ENCODE measurements around the gene BPIFA2. TPM values are rescaled to one million over a fixed set of nuclear protein-coding genes. Genes with fewer than 3 reads are reported as not detected.

Gene BPIFA2
- total and polyA plus RNA-seq, 10 of the 15 experiments (the other 5 are each of a cell fraction or from before 2014, with no cell fraction given): not detected

DNA sequence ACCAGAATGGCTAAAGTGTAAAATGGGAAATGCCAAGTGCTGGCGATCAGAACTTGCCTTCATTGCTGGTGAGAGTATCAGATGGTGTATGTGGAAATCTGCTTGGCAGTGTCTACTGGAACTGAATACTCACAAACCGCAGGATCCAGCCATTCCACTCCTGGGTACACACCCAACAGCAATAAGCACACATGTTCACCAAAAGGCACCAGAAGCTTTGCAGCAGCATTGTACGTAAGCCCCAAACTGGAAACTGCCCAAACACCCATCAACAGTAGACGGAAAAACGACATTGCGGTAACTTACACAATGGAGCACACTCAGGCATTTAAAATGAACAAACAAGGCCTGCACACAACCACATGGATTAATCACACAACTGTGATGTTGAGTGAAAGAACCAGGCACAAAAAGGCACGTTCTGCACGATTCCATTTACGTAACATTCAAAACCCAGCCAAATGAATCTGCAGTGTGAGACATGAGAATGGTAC lies 37.3 kb upstream of the BPIFA2 start:
- DNase-seq (ENCODE audit: low read depth, low spot score): no peak
- ChIA-PET SMC1A (ENCODE audit: uncharacterized antibody, unreplicated experiment) (no interaction called here), POLR2A (no interaction called here), RAD21 (ENCODE audit: unreplicated experiment) (no interaction called here), CTCF (no interaction called here)
- Histone ChIP-seq H3K4me1 (ENCODE audit: control insufficient read depth, insufficient read depth, low read length) (no peaks in the 10 kb centered on the region), H3K9ac (ENCODE audit: control insufficient read depth, insufficient read depth, low read length) (no peak overlapping the region), H3K27me3 (replicated peaks in 1 of 2; ENCODE audit: control insufficient read depth in 2 of 2, insufficient read depth in 2 of 2, low read length in 1 of 2) (peaks cover 0 to 3% of the 10 kb centered on the region in 2 experiments; a peak in 3 of 4 replicates), H3K9me3 (replicated peaks; ENCODE audit: control insufficient read depth, insufficient read depth, low read length) (no peaks in the 10 kb centered on the region), H3K79me2 (ENCODE audit: control insufficient read depth, insufficient read depth, low read length) (no peaks in the 10 kb centered on the region), H3K4me3 (no peak overlapping the region), H2AFZ (ENCODE audit: control insufficient read depth, low read depth, low read length) (no peak overlapping the region), H4K20me1 (ENCODE audit: control insufficient read depth, insufficient read depth) (no peaks in the 10 kb centered on the region), H3K4me2 (ENCODE audit: control insufficient read depth, insufficient read depth) (no peak overlapping the region), H3K27ac (ENCODE audit: control insufficient read depth, insufficient read depth) (no peak overlapping the region), H3K36me3 (ENCODE audit: control insufficient read depth in 2 of 2, insufficient read depth in 2 of 2, low read length in 1 of 2) (no peaks in the 10 kb centered on the region)
- in situ Hi-C loops (cut with MboI): no loop called here
- BruUV-seq (replicated peaks): no TSS peak
- no peak for FAIRE-seq
- 55% methylated on average over 9 of the region's 9 CpGs for WGBS (ENCODE audit: insufficient coverage, insufficient replicate concordance, low lambda C conversion rate, missing lambda C conversion rate)
- no peak for ATAC-seq
- intact Hi-C loops (cut with micrococcal nuclease; ENCODE audit: unreplicated experiment): no loop called here
- no peak for TF ChIP-seq YBX1 (IDR thresholded peaks at IDR 0.05)
- TF ChIP-seq IKZF1 (conservative IDR thresholded peaks at IDR 0.05): no peak
- TF ChIP-seq, protein P1, sequence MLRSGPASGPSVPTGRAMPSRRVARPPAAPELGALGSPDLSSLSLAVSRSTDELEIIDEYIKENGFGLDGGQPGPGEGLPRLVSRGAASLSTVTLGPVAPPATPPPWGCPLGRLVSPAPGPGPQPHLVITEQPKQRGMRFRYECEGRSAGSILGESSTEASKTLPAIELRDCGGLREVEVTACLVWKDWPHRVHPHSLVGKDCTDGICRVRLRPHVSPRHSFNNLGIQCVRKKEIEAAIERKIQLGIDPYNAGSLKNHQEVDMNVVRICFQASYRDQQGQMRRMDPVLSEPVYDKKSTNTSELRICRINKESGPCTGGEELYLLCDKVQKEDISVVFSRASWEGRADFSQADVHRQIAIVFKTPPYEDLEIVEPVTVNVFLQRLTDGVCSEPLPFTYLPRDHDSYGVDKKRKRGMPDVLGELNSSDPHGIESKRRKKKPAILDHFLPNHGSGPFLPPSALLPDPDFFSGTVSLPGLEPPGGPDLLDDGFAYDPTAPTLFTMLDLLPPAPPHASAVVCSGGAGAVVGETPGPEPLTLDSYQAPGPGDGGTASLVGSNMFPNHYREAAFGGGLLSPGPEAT (IDR thresholded peaks at IDR 0.05; ENCODE audit: low read depth): no peak
- TF ChIP-seq, protein P2, sequence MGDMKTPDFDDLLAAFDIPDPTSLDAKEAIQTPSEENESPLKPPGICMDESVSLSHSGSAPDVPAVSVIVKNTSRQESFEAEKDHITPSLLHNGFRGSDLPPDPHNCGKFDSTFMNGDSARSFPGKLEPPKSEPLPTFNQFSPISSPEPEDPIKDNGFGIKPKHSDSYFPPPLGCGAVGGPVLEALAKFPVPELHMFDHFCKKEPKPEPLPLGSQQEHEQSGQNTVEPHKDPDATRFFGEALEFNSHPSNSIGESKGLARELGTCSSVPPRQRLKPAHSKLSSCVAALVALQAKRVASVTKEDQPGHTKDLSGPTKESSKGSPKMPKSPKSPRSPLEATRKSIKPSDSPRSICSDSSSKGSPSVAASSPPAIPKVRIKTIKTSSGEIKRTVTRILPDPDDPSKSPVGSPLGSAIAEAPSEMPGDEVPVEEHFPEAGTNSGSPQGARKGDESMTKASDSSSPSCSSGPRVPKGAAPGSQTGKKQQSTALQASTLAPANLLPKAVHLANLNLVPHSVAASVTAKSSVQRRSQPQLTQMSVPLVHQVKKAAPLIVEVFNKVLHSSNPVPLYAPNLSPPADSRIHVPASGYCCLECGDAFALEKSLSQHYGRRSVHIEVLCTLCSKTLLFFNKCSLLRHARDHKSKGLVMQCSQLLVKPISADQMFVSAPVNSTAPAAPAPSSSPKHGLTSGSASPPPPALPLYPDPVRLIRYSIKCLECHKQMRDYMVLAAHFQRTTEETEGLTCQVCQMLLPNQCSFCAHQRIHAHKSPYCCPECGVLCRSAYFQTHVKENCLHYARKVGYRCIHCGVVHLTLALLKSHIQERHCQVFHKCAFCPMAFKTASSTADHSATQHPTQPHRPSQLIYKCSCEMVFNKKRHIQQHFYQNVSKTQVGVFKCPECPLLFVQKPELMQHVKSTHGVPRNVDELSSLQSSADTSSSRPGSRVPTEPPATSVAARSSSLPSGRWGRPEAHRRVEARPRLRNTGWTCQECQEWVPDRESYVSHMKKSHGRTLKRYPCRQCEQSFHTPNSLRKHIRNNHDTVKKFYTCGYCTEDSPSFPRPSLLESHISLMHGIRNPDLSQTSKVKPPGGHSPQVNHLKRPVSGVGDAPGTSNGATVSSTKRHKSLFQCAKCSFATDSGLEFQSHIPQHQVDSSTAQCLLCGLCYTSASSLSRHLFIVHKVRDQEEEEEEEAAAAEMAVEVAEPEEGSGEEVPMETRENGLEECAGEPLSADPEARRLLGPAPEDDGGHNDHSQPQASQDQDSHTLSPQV (IDR thresholded peaks at IDR 0.05): no peak
- TF ChIP-seq, protein P3, sequence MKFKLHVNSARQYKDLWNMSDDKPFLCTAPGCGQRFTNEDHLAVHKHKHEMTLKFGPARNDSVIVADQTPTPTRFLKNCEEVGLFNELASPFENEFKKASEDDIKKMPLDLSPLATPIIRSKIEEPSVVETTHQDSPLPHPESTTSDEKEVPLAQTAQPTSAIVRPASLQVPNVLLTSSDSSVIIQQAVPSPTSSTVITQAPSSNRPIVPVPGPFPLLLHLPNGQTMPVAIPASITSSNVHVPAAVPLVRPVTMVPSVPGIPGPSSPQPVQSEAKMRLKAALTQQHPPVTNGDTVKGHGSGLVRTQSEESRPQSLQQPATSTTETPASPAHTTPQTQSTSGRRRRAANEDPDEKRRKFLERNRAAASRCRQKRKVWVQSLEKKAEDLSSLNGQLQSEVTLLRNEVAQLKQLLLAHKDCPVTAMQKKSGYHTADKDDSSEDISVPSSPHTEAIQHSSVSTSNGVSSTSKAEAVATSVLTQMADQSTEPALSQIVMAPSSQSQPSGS (IDR thresholded peaks at IDR 0.05; ENCODE audit: low read length): no peak
- TF ChIP-seq JUNB (IDR thresholded peaks at IDR 0.05): no peak
- no peak for TF ChIP-seq ZNF24 (IDR thresholded peaks at IDR 0.05)
- TF ChIP-seq MTA3 (IDR thresholded peaks at IDR 0.05; ENCODE audit: borderline replicate concordance, low read length): no peak
- TF ChIP-seq, protein P4, sequence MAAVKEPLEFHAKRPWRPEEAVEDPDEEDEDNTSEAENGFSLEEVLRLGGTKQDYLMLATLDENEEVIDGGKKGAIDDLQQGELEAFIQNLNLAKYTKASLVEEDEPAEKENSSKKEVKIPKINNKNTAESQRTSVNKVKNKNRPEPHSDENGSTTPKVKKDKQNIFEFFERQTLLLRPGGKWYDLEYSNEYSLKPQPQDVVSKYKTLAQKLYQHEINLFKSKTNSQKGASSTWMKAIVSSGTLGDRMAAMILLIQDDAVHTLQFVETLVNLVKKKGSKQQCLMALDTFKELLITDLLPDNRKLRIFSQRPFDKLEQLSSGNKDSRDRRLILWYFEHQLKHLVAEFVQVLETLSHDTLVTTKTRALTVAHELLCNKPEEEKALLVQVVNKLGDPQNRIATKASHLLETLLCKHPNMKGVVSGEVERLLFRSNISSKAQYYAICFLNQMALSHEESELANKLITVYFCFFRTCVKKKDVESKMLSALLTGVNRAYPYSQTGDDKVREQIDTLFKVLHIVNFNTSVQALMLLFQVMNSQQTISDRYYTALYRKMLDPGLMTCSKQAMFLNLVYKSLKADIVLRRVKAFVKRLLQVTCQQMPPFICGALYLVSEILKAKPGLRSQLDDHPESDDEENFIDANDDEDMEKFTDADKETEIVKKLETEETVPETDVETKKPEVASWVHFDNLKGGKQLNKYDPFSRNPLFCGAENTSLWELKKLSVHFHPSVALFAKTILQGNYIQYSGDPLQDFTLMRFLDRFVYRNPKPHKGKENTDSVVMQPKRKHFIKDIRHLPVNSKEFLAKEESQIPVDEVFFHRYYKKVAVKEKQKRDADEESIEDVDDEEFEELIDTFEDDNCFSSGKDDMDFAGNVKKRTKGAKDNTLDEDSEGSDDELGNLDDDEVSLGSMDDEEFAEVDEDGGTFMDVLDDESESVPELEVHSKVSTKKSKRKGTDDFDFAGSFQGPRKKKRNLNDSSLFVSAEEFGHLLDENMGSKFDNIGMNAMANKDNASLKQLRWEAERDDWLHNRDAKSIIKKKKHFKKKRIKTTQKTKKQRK (IDR thresholded peaks at IDR 0.05; ENCODE audit: low read depth, low read length): no peak
- TF ChIP-seq TCF7 (IDR thresholded peaks at IDR 0.05; ENCODE audit: borderline replicate concordance): no peak
- no peak for TF ChIP-seq NFIC (IDR thresholded peaks at IDR 0.05; ENCODE audit: low read depth, low read length)
- no peak for TF ChIP-seq HDAC2 (IDR thresholded peaks at IDR 0.05)
- no peak for TF ChIP-seq SIN3A (IDR thresholded peaks at IDR 0.05; ENCODE audit: low read depth, low read length)
- TF ChIP-seq, protein P5, sequence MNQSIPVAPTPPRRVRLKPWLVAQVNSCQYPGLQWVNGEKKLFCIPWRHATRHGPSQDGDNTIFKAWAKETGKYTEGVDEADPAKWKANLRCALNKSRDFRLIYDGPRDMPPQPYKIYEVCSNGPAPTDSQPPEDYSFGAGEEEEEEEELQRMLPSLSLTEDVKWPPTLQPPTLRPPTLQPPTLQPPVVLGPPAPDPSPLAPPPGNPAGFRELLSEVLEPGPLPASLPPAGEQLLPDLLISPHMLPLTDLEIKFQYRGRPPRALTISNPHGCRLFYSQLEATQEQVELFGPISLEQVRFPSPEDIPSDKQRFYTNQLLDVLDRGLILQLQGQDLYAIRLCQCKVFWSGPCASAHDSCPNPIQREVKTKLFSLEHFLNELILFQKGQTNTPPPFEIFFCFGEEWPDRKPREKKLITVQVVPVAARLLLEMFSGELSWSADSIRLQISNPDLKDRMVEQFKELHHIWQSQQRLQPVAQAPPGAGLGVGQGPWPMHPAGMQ (IDR thresholded peaks at IDR 0.05; ENCODE audit: borderline replicate concordance): no peak
